ENCODE results near the gene SDHB. TPM values are rescaled to one million over a fixed set of nuclear protein-coding genes. Genes with fewer than 3 reads are reported as not detected.

SDHB gene
- 152 and 178 TPM in 2 replicates for total RNA-seq (2014; rRNA removed; shearing (Covaris generic); ENCODE audit: low replicate concordance)

- in situ Hi-C loops (cut with HindIII; ENCODE audit: low pct_unique_long_range_greater_than_20kb, low sequenced_read_pairs), result no loop called here
- peak; percentile 98 for DNase-seq (ENCODE audit: low read depth)
Observed at GRCh38 chr1:17053685-17054410, at the start of gene SDHB. Gene SDHB (minus strand): TSS chr1:17054032. CDS start chr1:17054019, 13 bp downstream.

GRCh38 chr1:17102232-17102631 is 48.4 kb upstream of the SDHB start:
- in situ Hi-C loops (cut with HindIII; ENCODE audit: low pct_unique_long_range_greater_than_20kb, low sequenced_read_pairs), result no loop called here

GRCh38 chr1:17101261-17101660 is 47.4 kb upstream of the SDHB start:
- in situ Hi-C loops (cut with HindIII; ENCODE audit: low pct_unique_long_range_greater_than_20kb, low sequenced_read_pairs), result no loop called here
- DNase-seq (ENCODE audit: low read depth), result no peak

More at GRCh38 chr1:17102232-17102631, 48.4 kb upstream of the SDHB start:
- no peak for DNase-seq (ENCODE audit: low read depth)

GRCh38 chr1:17099616-17100340 is 45.9 kb upstream of the SDHB start:
- in situ Hi-C loops (cut with HindIII; ENCODE audit: low pct_unique_long_range_greater_than_20kb, low sequenced_read_pairs), result no loop called here
- no peak for DNase-seq (ENCODE audit: low read depth)

GRCh38 chr1:17098446-17099317 is 44.9 kb upstream of the SDHB start:
- DNase-seq (ENCODE audit: low read depth), result no peak
- in situ Hi-C loops (cut with HindIII; ENCODE audit: low pct_unique_long_range_greater_than_20kb, low sequenced_read_pairs), result no loop called here

GRCh38 chr1:17097787-17098186 is 44.0 kb upstream of the SDHB start:
- no peak for DNase-seq (ENCODE audit: low read depth)
- in situ Hi-C loops (cut with HindIII; ENCODE audit: low pct_unique_long_range_greater_than_20kb, low sequenced_read_pairs), result no loop called here

GRCh38 chr1:17097147-17097546 is 43.3 kb upstream of the SDHB start:
- DNase-seq (ENCODE audit: low read depth), result no peak
- in situ Hi-C loops (cut with HindIII; ENCODE audit: low pct_unique_long_range_greater_than_20kb, low sequenced_read_pairs), result no loop called here

GRCh38 chr1:17096584-17096983 is 42.8 kb upstream of the SDHB start:
- in situ Hi-C loops (cut with HindIII; ENCODE audit: low pct_unique_long_range_greater_than_20kb, low sequenced_read_pairs), result no loop called here
- no peak for DNase-seq (ENCODE audit: low read depth)

- DNase-seq (ENCODE audit: low read depth), result no peak
- in situ Hi-C loops (cut with HindIII; ENCODE audit: low pct_unique_long_range_greater_than_20kb, low sequenced_read_pairs), result no loop called here
Observed at GRCh38 chr1:17095141-17095540, 41.3 kb upstream of the SDHB start.

GRCh38 chr1:17094664-17095063 is 40.8 kb upstream of the SDHB start:
- in situ Hi-C loops (cut with HindIII; ENCODE audit: low pct_unique_long_range_greater_than_20kb, low sequenced_read_pairs), result no loop called here
- DNase-seq (ENCODE audit: low read depth), result no peak

GRCh38 chr1:17093822-17094393 is 40.1 kb upstream of the SDHB start:
- in situ Hi-C loops (cut with HindIII; ENCODE audit: low pct_unique_long_range_greater_than_20kb, low sequenced_read_pairs), result no loop called here
- no peak for DNase-seq (ENCODE audit: low read depth)

GRCh38 chr1:17091252-17091651 is 37.4 kb upstream of the SDHB start:
- in situ Hi-C loops (cut with HindIII; ENCODE audit: low pct_unique_long_range_greater_than_20kb, low sequenced_read_pairs), result no loop called here
- DNase-seq (ENCODE audit: low read depth), result no peak

GRCh38 chr1:17089506-17089905 is 35.7 kb upstream of the SDHB start:
- no peak for DNase-seq (ENCODE audit: low read depth)
- in situ Hi-C loops (cut with HindIII; ENCODE audit: low pct_unique_long_range_greater_than_20kb, low sequenced_read_pairs), result no loop called here

- in situ Hi-C loops (cut with HindIII; ENCODE audit: low pct_unique_long_range_greater_than_20kb, low sequenced_read_pairs), result no loop called here
- no peak for DNase-seq (ENCODE audit: low read depth)
Observed at GRCh38 chr1:17086751-17087150, 32.9 kb upstream of the SDHB start.

GRCh38 chr1:17084787-17085186 is 31.0 kb upstream of the SDHB start:
- no peak for DNase-seq (ENCODE audit: low read depth)
- in situ Hi-C loops (cut with HindIII; ENCODE audit: low pct_unique_long_range_greater_than_20kb, low sequenced_read_pairs), result no loop called here

- in situ Hi-C loops (cut with HindIII; ENCODE audit: low pct_unique_long_range_greater_than_20kb, low sequenced_read_pairs), result no loop called here
- no peak for DNase-seq (ENCODE audit: low read depth)
Observed at GRCh38 chr1:17082761-17083160, 28.9 kb upstream of the SDHB start.

GRCh38 chr1:17081439-17081838 is 27.6 kb upstream of the SDHB start:
- in situ Hi-C loops (cut with HindIII; ENCODE audit: low pct_unique_long_range_greater_than_20kb, low sequenced_read_pairs), result no loop called here

GRCh38 chr1:17080880-17081279 is 27.0 kb upstream of the SDHB start:
- in situ Hi-C loops (cut with HindIII; ENCODE audit: low pct_unique_long_range_greater_than_20kb, low sequenced_read_pairs), result no loop called here
- no peak for DNase-seq (ENCODE audit: low read depth)

More at GRCh38 chr1:17081439-17081838, 27.6 kb upstream of the SDHB start:
- DNase-seq (ENCODE audit: low read depth), result no peak
